Glomerular visceral epithelial cell (primary cell): ENCODE results near the gene OR52D1.

Experiments used
- DNase-seq: peaks from one replicate; pipeline ENCODE4 v3.0.0-alpha.2; 2016; ENCODE audit errors: extremely low spot score

OR52D1 gene

GRCh38 chr11:5488385-5488784, at the start of gene OR52D1:
OR52D1 (plus strand) TSS chr11:5488685; CDS start chr11:5488707, 22 bp downstream.
- DNase-seq, result no peak

- DNase-seq, result no peak
These were observed 47.1 kb upstream of the OR52D1 start, which contains the start of gene OR51I1 for GRCh38 chr11:5441414-5441813. OR51I1 (minus strand) TSS chr11:5441514; CDS start chr11:5441514, 0 bp downstream.

- no peak for DNase-seq
These were observed 44.6 kb upstream of the OR52D1 start for GRCh38 chr11:5443835-5444393.

DNA sequence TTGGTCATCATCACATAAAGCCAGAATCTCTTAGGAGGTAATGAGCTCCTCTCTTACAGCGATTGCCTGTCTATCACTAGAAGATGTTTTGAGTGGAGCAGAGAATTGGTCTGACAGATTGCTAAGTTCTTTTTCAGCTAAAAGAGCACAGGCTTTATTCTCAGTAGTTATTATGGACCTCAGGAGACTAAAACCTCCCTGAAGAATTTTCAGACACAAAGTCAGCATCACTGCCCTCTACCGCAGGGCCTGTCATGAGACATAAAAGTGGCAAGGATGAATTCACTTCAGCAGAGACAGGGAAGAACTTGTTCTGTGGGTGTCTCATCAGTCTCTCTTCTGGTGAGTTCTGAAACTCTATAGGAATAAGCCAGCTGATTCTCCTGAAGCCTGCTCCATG, 39.5 kb upstream of the OR52D1 start, which contains the start of gene OR51I2:
TSS of gene OR51I2 (plus strand) at position 301 of the 400 bp plus-strand sequence. CDS start 4,166 bp downstream, outside the sequence.
- DNase-seq, result no peak

GRCh38 chr11:5449432-5449831, 39.1 kb upstream of the OR52D1 start:
- no peak for DNase-seq

DNA sequence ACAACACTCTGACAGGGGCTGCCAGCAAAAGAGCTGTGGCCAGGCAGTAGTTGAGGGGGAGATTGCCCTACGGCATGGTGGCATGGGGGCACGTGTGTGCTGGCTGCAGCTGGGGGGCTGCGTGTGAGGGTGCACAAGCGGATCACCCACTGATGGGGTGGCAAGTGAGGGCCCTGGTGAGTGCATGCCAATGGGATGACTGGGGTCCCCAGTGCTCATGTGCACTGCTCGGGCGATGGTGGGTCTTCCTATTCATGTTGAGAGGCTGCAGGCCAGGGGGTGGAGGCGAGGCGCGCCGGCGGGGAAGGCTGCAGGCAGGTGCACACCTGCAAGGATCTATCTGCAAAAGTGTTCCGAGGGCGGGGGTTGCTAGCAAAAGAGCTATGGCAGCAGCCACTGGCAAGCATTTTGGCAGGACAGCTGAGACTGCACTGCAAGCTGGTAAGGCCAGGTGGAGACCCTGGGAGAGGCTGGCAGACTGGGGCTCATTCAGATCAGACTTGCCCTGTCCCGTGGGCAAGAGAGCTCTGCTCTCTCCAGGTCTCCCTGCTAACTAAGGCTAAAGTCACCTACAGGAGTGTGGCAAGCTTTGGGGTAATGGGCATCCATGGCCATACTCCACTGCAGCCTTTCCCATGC, 27.4 kb upstream of the OR52D1 start:
- no peak for DNase-seq

DNA sequence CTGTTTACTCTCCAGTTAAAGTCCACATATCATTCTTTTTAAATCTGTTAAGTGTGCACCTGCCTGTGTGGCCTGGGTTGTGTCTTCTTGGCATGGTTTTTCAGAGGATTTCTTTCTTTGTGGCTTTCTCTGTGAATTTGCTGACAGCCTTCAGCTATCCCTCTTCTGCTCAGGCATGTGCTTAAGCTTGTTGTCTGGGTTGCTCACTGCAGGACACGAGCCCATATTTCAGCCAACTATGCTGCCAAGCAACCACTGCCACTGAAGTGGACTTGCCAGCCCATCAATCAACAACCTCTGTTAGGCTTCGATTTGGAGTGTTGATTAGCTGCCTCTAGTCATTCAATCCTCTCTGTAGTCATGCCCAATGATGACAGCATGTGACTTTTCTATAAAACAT, 21.0 kb upstream of the OR52D1 start:
- no peak for DNase-seq

DNA sequence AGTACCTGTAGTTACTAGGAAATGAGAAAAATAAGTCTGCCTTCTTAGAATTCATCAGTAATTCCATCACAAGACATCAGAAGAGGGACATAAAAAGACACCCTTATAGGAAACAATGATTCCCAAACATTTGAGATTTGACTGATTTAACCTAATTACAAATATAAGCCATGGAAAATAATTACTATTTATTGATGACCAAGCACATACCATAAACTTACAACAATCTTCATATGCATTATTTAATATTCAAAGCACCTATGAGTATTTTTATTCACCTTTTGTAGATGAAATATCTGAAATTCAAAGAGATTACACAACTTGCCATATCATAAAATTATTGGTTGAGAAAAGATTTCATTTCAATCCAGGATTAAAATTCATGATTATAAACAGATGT, 14.6 kb upstream of the OR52D1 start:
- no peak for DNase-seq

GRCh38 chr11:5476186-5476819, 12.2 kb upstream of the OR52D1 start:
- DNase-seq, result peak; percentile 44

DNA sequence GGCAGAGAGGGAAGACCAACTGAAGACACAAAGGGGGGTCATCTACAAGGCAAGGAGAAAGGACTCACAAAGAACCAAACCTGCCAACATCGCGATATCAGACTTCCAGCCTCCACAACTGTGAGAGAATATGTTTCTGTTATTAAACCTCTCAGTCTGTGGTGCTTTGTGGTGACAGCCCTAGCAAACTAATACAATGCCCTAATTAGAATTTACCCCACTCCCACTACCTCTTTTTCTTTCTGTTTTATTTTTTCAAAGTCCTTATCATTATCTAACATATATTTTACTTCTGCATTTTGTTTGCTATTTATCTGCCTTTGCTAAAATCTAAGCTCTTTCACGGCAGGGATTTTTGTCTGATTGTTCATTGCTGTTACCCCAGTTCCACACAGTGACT, 2.5 kb upstream of the OR52D1 start:
- DNase-seq, result no peak

DNA sequence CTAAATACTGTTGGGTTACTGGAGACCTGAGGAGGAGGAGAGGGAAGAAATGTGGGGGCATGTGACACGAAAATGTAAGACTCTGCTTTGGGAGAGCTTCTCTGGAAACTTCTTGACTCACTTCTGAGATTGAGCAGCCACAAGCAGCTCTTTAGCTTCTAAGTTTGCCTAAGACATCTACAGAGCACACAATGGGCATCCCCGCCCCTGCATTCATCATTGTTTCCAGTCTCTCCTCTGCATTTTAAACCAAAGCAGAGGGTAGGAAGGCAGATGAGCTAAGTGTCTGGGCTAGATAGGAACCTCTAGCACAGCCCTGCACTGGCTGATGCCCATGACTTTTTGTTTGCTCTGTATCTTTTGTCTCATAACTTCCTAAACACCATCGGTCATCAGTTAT, 2.1 kb upstream of the OR52D1 start:
- DNase-seq, result no peak

DNA sequence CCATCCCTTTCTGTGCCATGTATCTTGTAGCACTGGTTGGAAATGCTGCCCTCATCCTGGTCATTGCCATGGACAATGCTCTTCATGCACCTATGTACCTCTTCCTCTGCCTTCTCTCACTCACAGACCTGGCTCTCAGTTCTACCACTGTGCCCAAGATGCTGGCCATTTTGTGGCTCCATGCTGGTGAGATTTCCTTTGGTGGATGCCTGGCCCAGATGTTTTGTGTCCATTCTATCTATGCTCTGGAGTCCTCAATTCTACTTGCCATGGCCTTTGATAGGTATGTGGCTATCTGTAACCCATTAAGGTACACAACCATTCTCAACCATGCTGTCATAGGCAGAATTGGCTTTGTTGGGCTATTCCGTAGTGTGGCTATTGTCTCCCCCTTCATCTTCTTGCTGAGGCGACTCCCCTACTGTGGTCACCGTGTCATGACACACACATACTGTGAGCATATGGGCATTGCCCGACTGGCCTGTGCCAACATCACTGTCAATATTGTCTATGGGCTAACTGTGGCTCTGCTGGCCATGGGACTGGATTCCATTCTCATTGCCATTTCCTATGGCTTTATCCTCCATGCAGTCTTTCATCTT, 414 bp downstream of the OR52D1 start:
- no peak for DNase-seq

- no peak for DNase-seq
These were observed 1.3 kb downstream of the OR52D1 start for GRCh38 chr11:5489576-5490357.

DNA sequence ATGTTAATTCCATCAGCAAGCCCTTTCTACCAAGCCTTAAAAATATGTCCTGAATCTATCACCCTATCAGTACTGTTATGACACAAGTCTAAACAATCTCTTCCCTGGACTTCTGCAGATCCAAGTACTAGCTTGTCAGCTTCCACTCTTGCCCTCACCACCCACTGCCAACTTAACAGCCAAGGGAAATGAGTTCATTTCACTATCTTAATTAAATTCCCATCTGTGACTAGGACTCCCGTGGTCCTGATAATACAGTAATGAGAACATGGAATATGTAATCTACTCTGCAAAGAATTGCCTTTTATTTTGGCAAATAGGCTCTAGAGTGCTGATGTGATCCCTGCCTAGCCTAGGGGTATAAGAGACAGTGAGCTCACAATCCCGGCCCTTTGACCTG, 11.2 kb downstream of the OR52D1 start:
- no peak for DNase-seq

GRCh38 chr11:5500393-5500801, 11.9 kb downstream of the OR52D1 start:
- no peak for DNase-seq

DNA sequence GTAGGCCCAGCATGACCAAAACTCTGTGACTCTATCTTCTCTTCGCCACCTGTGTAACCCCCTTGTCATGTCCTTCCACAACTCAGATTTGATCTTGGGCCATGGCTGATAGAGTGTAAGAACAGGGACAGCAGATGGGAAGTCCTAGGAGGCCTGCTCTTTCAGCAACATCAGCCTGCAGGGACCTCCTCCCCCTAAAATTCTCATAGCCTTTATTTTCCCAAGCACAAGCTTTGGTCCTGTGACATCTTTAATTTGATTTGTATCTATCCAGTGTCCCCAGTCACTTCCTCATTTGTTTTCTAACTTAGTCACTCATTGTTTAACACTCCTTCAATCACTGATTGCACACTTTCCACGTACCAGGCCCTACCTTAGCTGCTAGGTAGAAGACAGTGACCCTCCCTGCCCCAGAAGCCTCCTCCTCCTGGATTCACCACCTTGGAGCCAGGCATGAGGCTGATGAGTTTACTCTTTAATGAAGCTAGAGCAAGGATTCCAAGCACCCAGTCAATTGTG, 16.0 kb downstream of the OR52D1 start:
- no peak for DNase-seq

DNA sequence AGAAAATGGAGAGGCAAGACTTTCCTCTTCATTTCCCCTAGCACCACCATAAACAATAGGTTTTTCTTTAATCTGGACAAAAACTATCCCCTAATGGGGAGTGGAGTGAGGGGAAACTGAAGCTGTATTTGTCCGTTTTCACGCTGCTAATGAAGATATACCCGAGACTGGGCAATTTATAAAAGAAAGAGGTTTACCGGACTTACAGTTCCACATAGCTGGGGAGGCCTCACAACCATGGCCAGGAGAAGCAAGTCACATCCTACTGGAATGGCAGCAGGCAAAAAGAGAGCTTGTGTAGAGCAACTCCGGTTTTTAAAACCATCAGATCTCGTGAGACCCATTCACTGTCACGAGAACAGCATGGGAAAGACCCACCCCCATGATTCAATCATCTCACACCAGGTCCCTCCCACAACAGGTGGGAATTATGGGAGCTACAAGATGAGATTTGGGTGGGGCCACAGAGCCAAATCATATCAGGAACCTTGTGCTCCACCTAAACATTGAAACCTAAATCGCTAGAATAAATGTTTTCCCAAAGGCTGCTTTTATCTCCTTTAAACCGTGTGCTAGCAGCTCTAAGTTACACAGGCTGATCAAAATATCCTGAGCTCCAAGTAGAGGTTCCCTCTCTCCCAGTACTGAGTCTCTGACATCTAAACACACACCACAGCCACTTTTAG, 17.0 kb downstream of the OR52D1 start:
- DNase-seq, result no peak

GRCh38 chr11:5507177-5507932, 18.9 kb downstream of the OR52D1 start:
- DNase-seq, result no peak

DNA sequence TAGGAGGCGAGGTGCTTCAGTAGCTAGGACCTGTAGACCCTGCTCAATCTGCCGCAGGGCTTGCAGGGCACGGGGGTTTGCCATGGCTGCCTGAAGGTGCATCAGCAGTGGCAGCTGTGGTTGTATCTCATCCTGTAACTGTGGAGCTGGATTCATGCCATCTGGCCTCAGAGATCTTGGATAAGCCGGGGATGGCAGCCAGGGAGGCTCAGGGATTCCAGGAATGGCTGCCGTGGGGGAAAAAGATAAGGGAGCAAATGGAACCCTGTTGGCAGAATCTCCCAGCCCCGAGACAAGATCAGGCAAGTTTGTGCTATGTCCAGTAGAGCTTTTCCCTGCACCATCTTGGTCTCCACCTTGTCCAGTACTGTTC, 19.4 kb downstream of the OR52D1 start:
- no peak for DNase-seq

DNA sequence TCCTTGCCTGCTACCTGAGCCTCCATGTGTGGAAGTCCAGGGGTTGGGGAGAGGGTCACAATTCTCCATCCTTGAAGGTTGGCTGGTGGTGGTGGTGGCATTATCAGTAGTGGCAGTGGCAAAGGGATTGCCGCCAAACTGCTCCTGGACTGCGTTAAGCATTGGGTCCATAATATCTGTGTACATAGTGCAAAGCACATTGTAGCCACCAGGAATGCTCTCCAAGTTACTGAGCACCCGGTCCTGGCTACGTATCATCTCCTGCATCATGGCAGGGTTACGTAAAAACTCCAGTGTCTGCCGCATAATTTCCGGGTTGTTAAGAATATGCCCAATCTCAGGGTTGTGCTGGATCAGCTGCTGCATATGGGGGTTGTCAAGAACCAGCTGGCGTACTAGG, 20.1 kb downstream of the OR52D1 start:
- DNase-seq, result no peak
